Karpas-422 (cell line): ENCODE results near the gene SYTL1. TPM values are rescaled to one million over a fixed set of nuclear protein-coding genes. Genes with fewer than 3 reads are reported as not detected.
"Not testable (repeated sequence)": the region's sequence is repeated elsewhere in the genome, so short reads cannot be mapped to it uniquely, and the experiment has no call there.

ENCODE experiments used
- DNase-seq: peaks from one replicate; pipeline ENCODE4 v3.0.0-alpha.2; 2015
- H2AFZ ChIP-seq: fragments of 200-600 bp; sonication (generic); 2 replicates; pipeline ENCODE4 v1.6.1; 2014; ENCODE audit warnings: antibody characterized with exemption, low read length, mixed read lengths
- H3K27ac ChIP-seq: fragments of 200-600 bp; sonication (generic); 2 replicates; pipeline ENCODE4 v1.5.1; 2014; ENCODE audit warnings: mild to moderate bottlenecking, low read length, moderate library complexity
- H3K27me3 ChIP-seq: fragments of 200-600 bp; sonication (generic); 2 replicates; pipeline ENCODE4 v1.6.1; 2014; ENCODE audit warnings: low read length, mixed read lengths
- H3K36me3 ChIP-seq: fragments of 200-600 bp; sonication (generic); 2 replicates; pipeline ENCODE4 v1.6.1; 2014; ENCODE audit warnings: low read length, mixed read lengths; ENCODE audit not compliant: insufficient read depth
- H3K4me1 ChIP-seq: fragments of 200-600 bp; sonication (generic); 2 replicates; pipeline ENCODE4 v1.6.1; 2014; ENCODE audit warnings: mild to moderate bottlenecking, low read length, mixed read lengths
- H3K4me2 ChIP-seq: fragments of 200-600 bp; sonication (generic); 2 replicates; pipeline ENCODE4 v1.6.1; 2014; ENCODE audit warnings: low read length, low read depth, mild to moderate bottlenecking; ENCODE audit not compliant: poor library complexity, severe bottlenecking
- H3K4me3 ChIP-seq: fragments of 200-600 bp; sonication (generic); 2 replicates; pipeline ENCODE4 v1.5.1; 2014; ENCODE audit warnings: mild to moderate bottlenecking, antibody characterized with exemption, low read length, mixed read lengths
- H3K79me2 ChIP-seq: fragments of 200-600 bp; sonication (generic); 2 replicates; pipeline ENCODE4 v1.6.1; 2014; ENCODE audit warnings: mild to moderate bottlenecking, low read length, mixed read lengths
- H3K9ac ChIP-seq: fragments of 200-600 bp; sonication (generic); 2 replicates; pipeline ENCODE4 v1.6.0; 2014; ENCODE audit warnings: low read length
- H3K9me2 ChIP-seq: fragments of 200-600 bp; sonication (generic), shearing (Covaris generic); replicated peaks from 2 replicates; pipeline ENCODE4 v1.6.0; 2014; ENCODE audit warnings: mild to moderate bottlenecking, low read length, moderate library complexity; ENCODE audit not compliant: insufficient read depth
- H3K9me3 ChIP-seq: fragments of 300-700, 200-600 bp; sonication (generic); 2 replicates; pipeline ENCODE4 v1.6.1; 2014; ENCODE audit warnings: low read length, mixed read lengths
- H4K20me1 ChIP-seq: fragments of 200-600 bp; sonication (generic); 2 replicates; pipeline ENCODE4 v1.6.1; 2014; ENCODE audit warnings: mild to moderate bottlenecking, antibody characterized with exemption, low read length, low read depth; ENCODE audit not compliant: insufficient read depth
- total RNA-seq: library from RNA; depleted of rRNA; stranded (reverse); fragments of >200 nt; shearing (Covaris generic); gene quantifications from 2 replicates; pipeline ENCODE4 v1.2.3, GENCODE V29; 2014; ENCODE audit warnings: low replicate concordance

The SYTL1 gene
- total RNA-seq, 1 experiment from 2014 or later = 35.6 TPM

DNA sequence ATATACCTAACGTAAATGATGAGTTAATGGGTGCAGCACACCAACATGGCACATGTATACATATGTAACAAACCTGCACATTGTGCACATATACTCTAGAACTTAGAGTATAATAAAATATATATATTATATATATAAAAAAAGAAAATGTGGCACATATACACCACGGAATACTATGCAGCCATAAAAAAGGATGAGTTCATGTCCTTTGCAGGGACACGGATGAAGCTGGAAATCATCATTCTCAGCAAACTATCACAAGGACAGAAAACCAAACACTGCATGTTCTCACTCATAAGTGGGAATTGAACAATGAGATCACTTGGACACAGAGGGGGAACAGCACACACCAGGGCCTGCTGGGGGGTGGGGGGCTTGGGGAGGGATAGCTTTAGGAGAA, 43.0 kb downstream of the SYTL1 start:
- H3K4me1 ChIP-seq, H2AFZ ChIP-seq, H3K79me2 ChIP-seq, H3K4me3 ChIP-seq, H3K36me3 ChIP-seq, H3K27ac ChIP-seq, DNase-seq, H3K9ac ChIP-seq, H3K9me3 ChIP-seq, H3K4me2 ChIP-seq, H4K20me1 ChIP-seq, H3K9me2 ChIP-seq, H3K27me3 ChIP-seq: not testable (repeated sequence)

DNA sequence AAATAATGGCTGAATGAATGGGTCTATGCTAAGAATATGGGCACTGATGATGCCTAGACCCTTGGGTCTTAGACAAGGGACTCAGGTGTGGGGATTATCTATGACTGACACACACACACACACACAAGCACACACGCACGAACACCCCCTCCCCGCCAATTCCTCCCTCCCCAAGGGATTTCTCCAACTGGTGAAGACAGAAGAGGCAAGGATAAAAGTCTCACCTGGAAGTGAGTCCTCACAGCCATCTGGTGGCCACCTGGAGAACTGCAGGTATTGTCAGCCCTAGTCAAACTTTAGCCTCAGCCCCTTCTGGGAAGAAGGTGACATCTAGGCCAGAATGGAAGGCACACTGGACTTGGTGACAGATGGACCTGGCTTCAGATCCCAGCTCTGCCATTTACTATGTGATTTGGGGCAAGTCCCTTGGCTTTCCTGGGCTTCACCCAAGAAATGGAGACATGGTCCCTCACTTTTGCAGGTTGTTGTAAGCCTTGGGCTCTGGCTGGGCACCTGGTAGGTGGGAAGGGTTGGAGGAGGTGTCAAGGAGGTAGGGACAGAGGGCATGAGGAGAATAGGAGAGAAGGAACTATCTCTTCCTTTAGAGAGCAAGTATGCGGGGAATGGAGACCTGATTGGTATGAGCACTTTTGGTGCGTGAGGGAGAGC, 46.6 kb downstream of the SYTL1 start:
- Histone ChIP-seq H3K79me2 (peaks cover 5% of the 10 kb centered on the region; the same call in 1 of the 2 replicates), H3K4me1 (peaks cover 18% of the 10 kb centered on the region), H2AFZ (no peak overlapping the region), H3K36me3 (no peaks in the 10 kb centered on the region), H3K4me3 (no peak overlapping the region), H3K4me2 (no peak overlapping the region), H4K20me1 (no peaks in the 10 kb centered on the region), H3K27ac (no peak overlapping the region), H3K9ac (no peak overlapping the region), H3K9me2 (no peaks in the 10 kb centered on the region), H3K27me3 (no peaks in the 10 kb centered on the region), H3K9me3 (no peaks in the 10 kb centered on the region)
- DNase-seq = peak; percentile 83

DNA sequence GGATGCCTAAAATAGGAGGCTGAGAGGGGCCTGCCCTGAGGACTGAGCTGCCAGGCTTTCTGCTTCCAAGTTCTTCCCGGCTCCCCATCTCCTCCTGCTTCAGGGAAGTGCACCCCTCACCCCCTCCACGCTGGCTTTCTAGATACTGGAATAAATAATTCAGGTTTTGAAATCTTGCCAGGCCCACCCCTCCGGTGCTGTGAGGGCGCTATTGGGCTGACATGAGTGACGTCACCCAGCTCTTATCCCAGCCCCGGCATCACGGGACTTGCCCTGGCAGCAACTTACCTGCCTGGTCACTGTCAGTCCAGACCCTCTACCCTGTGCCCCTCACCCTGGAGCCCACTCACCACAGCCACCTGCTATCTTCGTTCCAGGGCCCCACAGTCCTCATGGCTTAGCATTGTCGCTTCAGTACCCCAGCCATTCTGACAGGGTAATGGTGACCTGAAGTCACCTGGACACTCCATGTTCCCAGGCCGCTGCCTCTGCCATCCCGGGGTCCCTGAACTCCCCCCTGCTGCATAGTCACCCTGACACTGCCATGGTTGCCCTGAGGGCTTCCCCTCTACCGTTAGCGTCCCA, 49.8 kb downstream of the SYTL1 start:
- Histone ChIP-seq H3K36me3 (no peaks in the 10 kb centered on the region), H3K79me2 (peaks cover 5% of the 10 kb centered on the region; the same call in 1 of the 2 replicates), H3K4me2 (peak overlapping the region; percentile 98), H3K27me3 (no peaks in the 10 kb centered on the region), H4K20me1 (no peaks in the 10 kb centered on the region), H3K9ac (peak overlapping the region; percentile 67), H2AFZ (peak overlapping the region; percentile 80; the same call in 1 of the 2 replicates), H3K4me3 (peak overlapping the region; percentile 96), H3K4me1 (peaks cover 29% of the 10 kb centered on the region), H3K9me3 (no peaks in the 10 kb centered on the region), H3K27ac (no peak overlapping the region), H3K9me2 (no peaks in the 10 kb centered on the region)
- DNase-seq = peak; percentile 85

DNA sequence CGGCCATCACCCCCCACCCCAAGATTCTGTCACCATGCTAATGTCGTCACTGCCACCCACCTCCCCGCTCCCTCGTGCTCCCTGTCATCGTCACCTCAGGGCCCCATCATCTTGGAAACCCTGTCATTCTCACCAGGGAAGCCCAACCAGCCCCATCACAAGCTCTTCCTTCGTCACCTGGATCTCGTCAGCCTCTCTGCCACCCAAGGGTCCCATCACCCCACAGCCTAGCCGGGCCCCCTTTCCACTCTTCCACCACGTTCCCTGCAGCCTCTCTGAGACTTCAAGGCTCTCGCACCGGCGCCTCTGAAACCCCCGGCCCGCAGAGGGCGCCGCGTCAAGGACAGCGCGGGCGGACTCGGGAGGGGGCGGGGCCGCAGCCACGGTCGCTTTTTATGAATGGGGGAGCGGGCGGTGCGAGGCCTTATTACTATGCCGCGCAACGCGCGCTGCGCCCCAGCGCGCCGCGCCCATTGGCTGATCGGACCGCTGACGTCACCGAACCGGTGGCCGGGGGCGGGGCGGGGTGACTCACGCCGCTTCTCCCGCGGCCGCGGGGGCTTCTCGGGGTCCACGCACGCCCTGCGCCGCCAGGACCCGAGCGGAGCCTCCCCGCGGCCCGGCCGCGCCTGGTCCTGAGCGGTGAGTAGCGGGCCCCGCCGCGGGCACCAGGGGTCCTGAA, 50.4 kb downstream of the SYTL1 start, which contains the start of gene GPR3:
TSS of gene GPR3 (plus strand) at position 527 of the 682 bp plus-strand sequence. CDS start 1,177 bp downstream, outside the sequence.
- Histone ChIP-seq H3K9me2 (no peaks in the 10 kb centered on the region), H3K4me2 (peak within 1 kb of the TSS; percentile 98), H3K79me2 (peaks cover 5% of the 10 kb centered on the region; the same call in 1 of the 2 replicates), H4K20me1 (no peaks in the 10 kb centered on the region), H3K4me3 (peak within 1 kb of the TSS; percentile 96), H3K9me3 (no peaks in the 10 kb centered on the region), H3K27me3 (no peaks in the 10 kb centered on the region), H3K9ac (peak within 1 kb of the TSS; percentile 90), H3K36me3 (no peaks in the 10 kb centered on the region), H2AFZ (peak within 1 kb of the TSS; percentile 97), H3K27ac (no peak within 1 kb of the TSS), H3K4me1 (peaks cover 29% of the 10 kb centered on the region)
- peak; percentile 97 for DNase-seq

DNA sequence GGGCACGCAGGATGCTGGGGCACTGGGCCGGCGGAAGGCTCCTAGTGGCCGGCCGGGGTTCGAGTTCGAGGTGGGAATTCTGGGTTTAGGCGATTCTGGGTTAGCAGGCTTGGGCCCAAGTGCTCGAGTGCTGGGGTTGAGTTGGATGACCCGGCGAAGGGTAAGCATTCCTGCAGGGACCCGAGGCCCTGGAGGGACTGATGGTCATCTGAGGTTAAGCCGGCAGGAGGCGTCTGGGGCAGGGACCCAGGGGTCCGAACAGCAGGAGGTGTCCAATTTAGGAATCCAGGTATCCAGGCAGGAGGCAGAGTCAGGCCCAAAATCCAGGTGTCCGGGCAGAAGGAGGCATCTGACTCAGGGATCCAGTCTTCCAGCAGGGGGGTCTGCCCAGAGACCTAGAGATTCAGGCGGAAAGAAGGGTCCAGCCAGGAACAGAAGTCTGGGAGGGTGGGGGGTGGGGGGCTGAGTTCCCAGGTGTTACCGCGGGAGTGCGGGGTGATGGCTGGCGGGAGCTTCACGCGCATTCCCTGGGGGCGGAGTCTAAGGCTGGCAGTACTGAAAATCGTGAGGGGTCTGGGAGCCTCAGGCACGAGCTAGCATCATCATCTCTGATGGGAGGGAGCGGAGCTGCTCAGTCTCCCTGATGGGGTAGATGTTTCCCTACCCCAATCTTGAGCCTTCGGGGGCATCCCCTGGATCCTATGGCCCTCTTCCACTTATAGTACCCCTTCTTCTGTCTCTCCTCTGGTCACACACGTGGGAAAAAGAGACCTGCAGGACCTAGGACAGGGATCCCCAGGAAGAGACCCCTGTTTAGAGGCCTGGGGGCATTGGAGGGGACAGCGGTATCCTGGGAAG, 51.2 kb downstream of the SYTL1 start:
- no peaks in the 10 kb centered on the region for H3K27me3 ChIP-seq
- H3K4me1 ChIP-seq = peaks cover 29% of the 10 kb centered on the region
- H3K4me3 ChIP-seq = peak overlapping the region; percentile 96
- no peaks in the 10 kb centered on the region for H3K9me3 ChIP-seq
- H3K79me2 ChIP-seq = peaks cover 5% of the 10 kb centered on the region; the same call in 1 of the 2 replicates
- H3K36me3 ChIP-seq = no peaks in the 10 kb centered on the region
- peak overlapping the region; percentile 97 for H2AFZ ChIP-seq
- peak; percentile 60 for DNase-seq
- H3K4me2 ChIP-seq = peak overlapping the region; percentile 98
- no peak overlapping the region for H3K27ac ChIP-seq
- no peaks in the 10 kb centered on the region for H3K9me2 ChIP-seq
- H3K9ac ChIP-seq = peak overlapping the region; percentile 90
- no peaks in the 10 kb centered on the region for H4K20me1 ChIP-seq

DNA sequence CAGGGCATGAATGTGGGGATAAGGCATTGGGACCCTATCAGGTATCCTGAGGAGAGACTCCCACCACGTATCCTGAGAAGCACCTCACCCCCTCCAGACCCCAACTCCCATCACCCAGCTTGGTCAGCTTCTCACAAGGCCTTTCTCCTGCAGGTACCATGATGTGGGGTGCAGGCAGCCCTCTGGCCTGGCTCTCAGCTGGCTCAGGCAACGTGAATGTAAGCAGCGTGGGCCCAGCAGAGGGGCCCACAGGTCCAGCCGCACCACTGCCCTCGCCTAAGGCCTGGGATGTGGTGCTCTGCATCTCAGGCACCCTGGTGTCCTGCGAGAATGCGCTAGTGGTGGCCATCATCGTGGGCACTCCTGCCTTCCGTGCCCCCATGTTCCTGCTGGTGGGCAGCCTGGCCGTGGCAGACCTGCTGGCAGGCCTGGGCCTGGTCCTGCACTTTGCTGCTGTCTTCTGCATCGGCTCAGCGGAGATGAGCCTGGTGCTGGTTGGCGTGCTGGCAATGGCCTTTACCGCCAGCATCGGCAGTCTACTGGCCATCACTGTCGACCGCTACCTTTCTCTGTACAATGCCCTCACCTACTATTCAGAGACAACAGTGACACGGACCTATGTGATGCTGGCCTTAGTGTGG, 51.9 kb downstream of the SYTL1 start:
- H3K9me3 ChIP-seq = no peaks in the 10 kb centered on the region
- H3K79me2 ChIP-seq = peaks cover 5% of the 10 kb centered on the region; the same call in 1 of the 2 replicates
- H3K9me2 ChIP-seq = no peaks in the 10 kb centered on the region
- peak overlapping the region; percentile 96; the same call in 1 of the 2 replicates for H3K4me3 ChIP-seq
- H4K20me1 ChIP-seq = no peaks in the 10 kb centered on the region
- H3K27me3 ChIP-seq = no peaks in the 10 kb centered on the region
- peak overlapping the region; percentile 98 for H3K4me2 ChIP-seq
- no peak overlapping the region for H3K27ac ChIP-seq
- DNase-seq = no peak
- H3K36me3 ChIP-seq = no peaks in the 10 kb centered on the region
- H2AFZ ChIP-seq = no peak overlapping the region
- peak overlapping the region; percentile 90 for H3K9ac ChIP-seq
- H3K4me1 ChIP-seq = peaks cover 29% of the 10 kb centered on the region

DNA sequence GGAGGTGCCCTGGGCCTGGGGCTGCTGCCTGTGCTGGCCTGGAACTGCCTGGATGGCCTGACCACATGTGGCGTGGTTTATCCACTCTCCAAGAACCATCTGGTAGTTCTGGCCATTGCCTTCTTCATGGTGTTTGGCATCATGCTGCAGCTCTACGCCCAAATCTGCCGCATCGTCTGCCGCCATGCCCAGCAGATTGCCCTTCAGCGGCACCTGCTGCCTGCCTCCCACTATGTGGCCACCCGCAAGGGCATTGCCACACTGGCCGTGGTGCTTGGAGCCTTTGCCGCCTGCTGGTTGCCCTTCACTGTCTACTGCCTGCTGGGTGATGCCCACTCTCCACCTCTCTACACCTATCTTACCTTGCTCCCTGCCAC, 52.4 kb downstream of the SYTL1 start:
- H3K4me1 ChIP-seq = peaks cover 29% of the 10 kb centered on the region
- H3K79me2 ChIP-seq = peaks cover 5% of the 10 kb centered on the region; the same call in 1 of the 2 replicates
- H3K36me3 ChIP-seq = no peaks in the 10 kb centered on the region
- no peak overlapping the region for H2AFZ ChIP-seq
- no peak for DNase-seq
- no peak overlapping the region for H3K4me3 ChIP-seq
- no peaks in the 10 kb centered on the region for H4K20me1 ChIP-seq
- no peak overlapping the region for H3K9ac ChIP-seq
- no peaks in the 10 kb centered on the region for H3K27me3 ChIP-seq
- H3K9me3 ChIP-seq = no peaks in the 10 kb centered on the region
- H3K27ac ChIP-seq = no peak overlapping the region
- H3K9me2 ChIP-seq = no peaks in the 10 kb centered on the region
- H3K4me2 ChIP-seq = no peak overlapping the region
